GM12878 (cell line): ENCODE measurements around the gene CAVIN4. TPM values are rescaled to one million over a fixed set of nuclear protein-coding genes. Genes with fewer than 3 reads are reported as not detected.

Experiments
- ATAC-seq: fragments of 200-7000 bp; cut with Tn5 transposase; 3 replicates; pipeline ENCODE4 v1.9.1; 2020; ENCODE audit warnings: mild to moderate bottlenecking, moderate library complexity
- BruUV-seq: library from RNA; stranded (reverse); fragments of 400-500 nt; replicated peaks from 2 replicates; lab custom pipeline; 2021; lab: Mats Ljungman, UMichigan
- CTCF ChIA-PET: fragments of 300-600 bp; sonication (Branson Sonifier 250); formaldehyde crosslinking; extraction: SDS; loops from one replicate; lab custom pipeline; 2021; ENCODE audit warnings: inconsistent platforms; lab: Yijun Ruan, JAX
- POLR2A ChIA-PET: fragments of 350-600 bp; formaldehyde crosslinking; extraction: SDS; loops from one replicate; lab custom pipeline; 2021; ENCODE audit warnings: inconsistent platforms; lab: Charles Lee
- RAD21 ChIA-PET: fragments of 300-600 bp; sonication (Branson Sonifier 250); formaldehyde crosslinking; loops from one replicate; lab custom pipeline; 2023; ENCODE audit warnings: antibody characterized with exemption; ENCODE audit not compliant: unreplicated experiment; lab: Charles Lee
- SMC1A ChIA-PET: fragments of 300-600 bp; sonication (Branson Sonifier 250); formaldehyde crosslinking; loops from one replicate; lab custom pipeline; 2023; ENCODE audit not compliant: unreplicated experiment, uncharacterized antibody; lab: Charles Lee
- DNase-seq: peaks from one replicate; pipeline ENCODE4 v3.0.0-alpha.2; 2011; ENCODE audit warnings: low read depth, low spot score
- FAIRE-seq: peaks from 3 replicates; lab custom pipeline; 2011; peaks lifted over from hg19 to GRCh38; lab: Jason Lieb, UNC
- H2AFZ ChIP-seq: 2 replicates; pipeline ENCODE4 v1.6.0; 2011; ENCODE audit warnings: low read depth, low read length, control low read depth; ENCODE audit not compliant: control insufficient read depth
- H3K27ac ChIP-seq: 2 replicates; pipeline ENCODE4 v1.5.1; 2011; ENCODE audit warnings: control low read depth; ENCODE audit not compliant: control insufficient read depth, insufficient read depth
- H3K27me3 ChIP-seq, 2 experiments: replicated peaks in 1 of 2; 2 replicates each; pipeline versions ENCODE4 v1.6.0 to v1.6.1; 2011; ENCODE audit warnings: low read length in 1 of 2; ENCODE audit not compliant: control insufficient read depth in 2 of 2, insufficient read depth in 2 of 2
- H3K36me3 ChIP-seq, 2 experiments: 2 replicates each; pipeline ENCODE4 v1.5.1; 2011; ENCODE audit warnings: low read length in 1 of 2; ENCODE audit not compliant: control insufficient read depth in 2 of 2, insufficient read depth in 2 of 2
- H3K4me1 ChIP-seq: 2 replicates; pipeline ENCODE4 v1.6.1; 2011; ENCODE audit warnings: mild to moderate bottlenecking, low read length, moderate library complexity, mixed read lengths; ENCODE audit not compliant: control insufficient read depth, insufficient read depth
- H3K4me2 ChIP-seq: 2 replicates; pipeline ENCODE4 v1.6.0; 2011; ENCODE audit warnings: control low read depth; ENCODE audit not compliant: control insufficient read depth, insufficient read depth
- H3K4me3 ChIP-seq: fragments of 200-600 bp; sonication (generic); 2 replicates; pipeline ENCODE4 v1.5.1; 2016
- H3K79me2 ChIP-seq: 2 replicates; pipeline ENCODE4 v1.6.0; 2011; ENCODE audit warnings: low read length; ENCODE audit not compliant: control insufficient read depth, insufficient read depth
- H3K9ac ChIP-seq: 2 replicates; pipeline ENCODE4 v1.8.0; 2011; ENCODE audit warnings: low read length, control low read depth, mixed read lengths; ENCODE audit not compliant: control insufficient read depth, insufficient read depth
- H3K9me3 ChIP-seq: replicated peaks from 3 replicates; pipeline ENCODE4 v1.5.1; 2011; ENCODE audit warnings: mild to moderate bottlenecking, low read length; ENCODE audit not compliant: control insufficient read depth, insufficient read depth
- H4K20me1 ChIP-seq: 2 replicates; pipeline ENCODE4 v1.6.0; 2011; ENCODE audit not compliant: control insufficient read depth, insufficient read depth
- BACH1 ChIP-seq: fragments of 450-650 bp; IDR thresholded peaks from 2 replicates; pipeline ENCODE4 v1.6.1; 2017; ENCODE audit warnings: mild to moderate bottlenecking, borderline replicate concordance
- CBX3 ChIP-seq: fragments of 200-600 bp; sonication (generic); IDR thresholded peaks from 2 replicates; pipeline ENCODE4 v1.6.1; 2016; ENCODE audit warnings: low read depth, borderline replicate concordance
- EED ChIP-seq: sonication (generic); IDR thresholded peaks from 2 replicates; pipeline ENCODE4 v1.6.1; 2016; ENCODE audit warnings: antibody characterized with exemption, low read depth
- EP300 ChIP-seq, 2 experiments: fragments of 150-350 bp in 1 of 2; IDR thresholded peaks; 2 replicates each; pipeline ENCODE4 v1.6.1; 2011 to 2012; ENCODE audit warnings: low read depth in 2 of 2, low read length in 2 of 2, borderline replicate concordance in 1 of 2, improper control_type of control experiment in 1 of 2, inconsistent platforms in 1 of 2; ENCODE audit not compliant: control insufficient read depth in 1 of 2
- HDAC6 ChIP-seq: fragments of 200-600 bp; sonication (generic); IDR thresholded peaks from one replicate; pipeline ENCODE4 v1.8.0; 2017; ENCODE audit warnings: antibody characterized with exemption; ENCODE audit not compliant: unreplicated experiment
- RFX5 ChIP-seq: IDR thresholded peaks from 2 replicates; pipeline ENCODE4 v1.6.1; 2011; ENCODE audit warnings: low read depth, low read length, improper control_type of control experiment
- SUZ12 ChIP-seq: fragments of 200-600 bp; sonication (generic); IDR thresholded peaks from one replicate; pipeline ENCODE4 v1.6.1; 2018; ENCODE audit warnings: antibody characterized with exemption, mild to moderate bottlenecking; ENCODE audit not compliant: unreplicated experiment
- ZNF274 ChIP-seq: IDR thresholded peaks from one replicate; pipeline ENCODE4 v1.8.0; 2011; ENCODE audit not compliant: insufficient read length, insufficient read depth
- WGBS: methylation state at CpG from one replicate; pipeline ENCODE4 v1.1.6; 2016; ENCODE audit warnings: low lambda C conversion rate; ENCODE audit not compliant: insufficient replicate concordance, insufficient coverage; ENCODE audit errors: missing lambda C conversion rate; 5-methylcytosine and 5-hydroxymethylcytosine counted together
- in situ Hi-C: fragments of 300-500 bp; cut with MboI; formaldehyde crosslinking; loops from 9 replicates; pipeline ENCODE4 v1.14.3; 2018; ENCODE audit warnings: mixed read lengths
- intact Hi-C: fragments of 100-400 bp; cut with micrococcal nuclease; formaldehyde crosslinking; loops from one replicate; pipeline ENCODE4 v1.14.2; 2022; ENCODE audit not compliant: unreplicated experiment
- polyA plus RNA-seq, 11 experiments: library from polyadenylated mRNA; depleted of rRNA in 4 of 11; unstranded in 6 of 11; stranded (reverse) in 5 of 11; fragments of >200 nt; fragmentation: Nextera tagmentation in 4 of 11; fragmentation: Illumina TruSeq in 1 of 11; extraction: Ambion mirVana in 4 of 11; extraction: Trizol in 1 of 11; gene quantifications; 1 replicate in 1 of 11; 2 replicates in 10 of 11; pipeline versions ENCODE4 v1.2.1 to v1.2.3, GENCODE V29; 2011 to 2016; ENCODE audit warnings: inconsistent platforms in 2 of 11, missing spikeins in 2 of 11, low read depth in 1 of 11
- total RNA-seq, 4 experiments: library from RNA; depleted of rRNA in 3 of 4; stranded (reverse); fragments of >200 nt in 3 of 4; fragmentation: Illumina TruSeq in 1 of 4; extraction: Trizol in 1 of 4; gene quantifications; 2 replicates each; pipeline versions ENCODE4 v1.2.1 to v1.2.3, GENCODE V29; 2013 to 2021

CAVIN4 gene
- total and polyA plus RNA-seq, 10 of the 15 experiments (the other 5 are each of a cell fraction or from before 2014, with no cell fraction given), result 0.04 to 0.13 (median 0.08) TPM; not detected in 3

GRCh38 chr9:100577776-100578448 lies at the start of gene CAVIN4 (continued):
- TF ChIP-seq EED (no peak), SUZ12 (no peak), EP300 (IDR thresholded peaks at IDR 0.05; ENCODE audit: borderline replicate concordance in 1 of 2, control insufficient read depth in 1 of 2, low read depth in 2 of 2, low read length in 2 of 2) (no peak), CBX3 (no peak), HDAC6 (no peak), RFX5 (no peak)

DNA sequence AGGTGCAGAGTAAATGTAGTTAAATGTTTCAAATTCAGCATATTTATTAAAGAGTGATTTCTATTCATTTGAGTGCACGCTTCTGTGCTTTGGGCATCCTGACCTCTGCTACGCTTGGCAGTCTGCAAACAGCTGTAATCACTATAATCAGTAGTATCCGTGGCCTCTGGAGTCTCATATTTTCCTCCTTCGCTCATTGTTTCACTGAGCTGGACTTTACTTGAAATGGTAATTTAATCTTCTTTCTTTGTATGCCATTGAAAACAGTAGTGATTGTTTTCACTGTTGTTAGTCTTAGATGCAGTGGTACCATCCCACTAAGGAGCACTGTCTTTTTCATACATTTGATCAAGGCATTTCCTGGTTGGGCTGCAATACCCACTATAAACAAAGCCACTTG lies 43.5 kb upstream of the CAVIN4 start:
- TF ChIP-seq BACH1, result no peak
- no peak for TF ChIP-seq ZNF274
- no peaks in the 10 kb centered on the region for H4K20me1 ChIP-seq

More for the DNA sequence above, 43.5 kb upstream of the CAVIN4 start:
- FAIRE-seq (no peak), DNase-seq (no peak), ATAC-seq (no peak)
- Histone ChIP-seq H3K36me3 (no peaks in the 10 kb centered on the region), H3K4me3 (no peak overlapping the region), H3K4me2 (no peak overlapping the region), H3K79me2 (no peaks in the 10 kb centered on the region), H3K4me1 (no peaks in the 10 kb centered on the region), H2AFZ (no peak overlapping the region), H3K9ac (no peak overlapping the region), H3K9me3 (no peaks in the 10 kb centered on the region), H3K27me3 (no peaks in the 10 kb centered on the region), H3K27ac (no peak overlapping the region)
- ChIA-PET POLR2A (no interaction called here), RAD21 (no interaction called here), SMC1A (no interaction called here), CTCF (interaction anchor here (0.6 kb wide), 1 partner anchor 709 kb away, joined by 3 read pairs; no protein-coding TSS in a partner anchor)
- WGBS, result 61% methylated on average over 4 of the region's 4 CpGs
- in situ Hi-C loops, result no loop called here
- intact Hi-C loops, result no loop called here
- no TSS peak for BruUV-seq
